GM18867 (cell line): ENCODE results near the gene RNFT2.

ENCODE experiments used
- ATAC-seq: cut with Tn5 transposase; IDR thresholded peaks from one replicate; pipeline ENCODE4 v1.9.1; 2021; ENCODE audit warnings: mild to moderate bottlenecking, moderate library complexity; ENCODE audit not compliant: unreplicated experiment

RNFT2 gene

GRCh38 chr12:116821291-116821690, 83.2 kb downstream of the RNFT2 start:
- no peak for ATAC-seq

- ATAC-seq: no peak
Measured at GRCh38 chr12:116827432-116827831, 89.3 kb downstream of the RNFT2 start.

- ATAC-seq: no peak
Measured at GRCh38 chr12:116832353-116832752, 94.2 kb downstream of the RNFT2 start.

- no peak for ATAC-seq
Measured at GRCh38 chr12:116833474-116833873, 95.4 kb downstream of the RNFT2 start.

- ATAC-seq: no peak
Measured at GRCh38 chr12:116835484-116835883, 97.4 kb downstream of the RNFT2 start.

- ATAC-seq: no peak
Measured at GRCh38 chr12:116837097-116837496, 99.0 kb downstream of the RNFT2 start.

- ATAC-seq: no peak
Measured at GRCh38 chr12:116838365-116838764, 100.2 kb downstream of the RNFT2 start.

GRCh38 chr12:116839287-116839830, 101.2 kb downstream of the RNFT2 start:
- ATAC-seq: no peak

- ATAC-seq: no peak
Measured at GRCh38 chr12:116843085-116843484, 105.0 kb downstream of the RNFT2 start.

- no peak for ATAC-seq
Measured at GRCh38 chr12:116849216-116849615, 111.1 kb downstream of the RNFT2 start.

GRCh38 chr12:116852303-116852702, 114.2 kb downstream of the RNFT2 start:
- no peak for ATAC-seq

GRCh38 chr12:116853507-116853906, 115.4 kb downstream of the RNFT2 start:
- no peak for ATAC-seq

GRCh38 chr12:116855744-116856470, 117.8 kb downstream of the RNFT2 start:
- ATAC-seq: no peak

- no peak for ATAC-seq
Measured at GRCh38 chr12:116856729-116857128, 118.6 kb downstream of the RNFT2 start.

GRCh38 chr12:116859079-116859478, 121.0 kb downstream of the RNFT2 start:
- ATAC-seq: no peak

GRCh38 chr12:116860263-116860662, 122.1 kb downstream of the RNFT2 start:
- no peak for ATAC-seq

- peak; percentile 80 for ATAC-seq
Measured at GRCh38 chr12:116861320-116861719, 123.2 kb downstream of the RNFT2 start.

- no peak for ATAC-seq
Measured at GRCh38 chr12:116862167-116862566, 124.1 kb downstream of the RNFT2 start.

GRCh38 chr12:116863275-116863767, 125.2 kb downstream of the RNFT2 start:
- ATAC-seq: no peak

GRCh38 chr12:116864371-116865160, 126.5 kb downstream of the RNFT2 start:
- no peak for ATAC-seq

- ATAC-seq: no peak
Measured at GRCh38 chr12:116867523-116867922, 129.4 kb downstream of the RNFT2 start.

- ATAC-seq: no peak
Measured at GRCh38 chr12:116870306-116870705, 132.2 kb downstream of the RNFT2 start.
